ENCODE results near the gene PCNX1.

PCNX1 gene

DNA sequence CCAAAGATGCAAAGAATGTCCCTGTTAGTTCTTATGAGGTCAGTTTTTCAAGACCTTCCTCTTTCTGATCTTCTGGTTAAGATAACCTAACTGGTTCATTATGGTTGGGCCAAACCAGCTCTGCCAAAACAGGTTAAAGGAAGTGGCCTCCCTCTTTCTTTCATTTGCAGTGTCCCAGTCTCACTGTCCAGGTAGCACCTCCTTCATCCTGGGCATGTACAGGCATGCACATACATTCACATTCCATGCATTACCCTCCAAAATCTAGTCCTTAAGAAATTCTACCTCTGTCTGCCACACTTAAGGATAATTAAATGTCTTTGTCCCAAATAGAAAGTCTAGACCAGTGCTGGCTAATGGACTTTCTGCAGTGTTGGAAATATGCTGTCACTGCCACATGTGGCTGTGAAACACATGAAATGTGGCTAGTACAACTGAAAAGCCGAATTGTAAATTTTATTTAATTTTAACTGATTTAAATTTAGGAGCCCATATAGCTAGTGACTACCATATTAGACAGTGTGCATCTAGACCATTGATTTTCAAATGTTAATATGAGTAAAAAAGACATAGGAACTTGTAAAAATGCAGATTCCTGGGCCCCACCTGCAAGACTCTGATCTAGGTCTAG lies 169.3 kb downstream of the PCNX1 start:
- ATAC-seq (ENCODE audit: low read depth), result peak; percentile 60; the same call in 2 of the 3 replicates
- H3K9me3 ChIP-seq (ENCODE audit: severe bottlenecking), result peaks cover 10% of the 10 kb centered on the region
- H3K36me3 ChIP-seq (ENCODE audit: low read depth), result peaks cover 75% of the 10 kb centered on the region
- H3K4me1 ChIP-seq (ENCODE audit: insufficient read depth, poor library complexity, severe bottlenecking), result peaks cover 9% of the 10 kb centered on the region
- no peak overlapping the region for H3K4me3 ChIP-seq (ENCODE audit: severe bottlenecking)
- TF ChIP-seq, protein P1, sequence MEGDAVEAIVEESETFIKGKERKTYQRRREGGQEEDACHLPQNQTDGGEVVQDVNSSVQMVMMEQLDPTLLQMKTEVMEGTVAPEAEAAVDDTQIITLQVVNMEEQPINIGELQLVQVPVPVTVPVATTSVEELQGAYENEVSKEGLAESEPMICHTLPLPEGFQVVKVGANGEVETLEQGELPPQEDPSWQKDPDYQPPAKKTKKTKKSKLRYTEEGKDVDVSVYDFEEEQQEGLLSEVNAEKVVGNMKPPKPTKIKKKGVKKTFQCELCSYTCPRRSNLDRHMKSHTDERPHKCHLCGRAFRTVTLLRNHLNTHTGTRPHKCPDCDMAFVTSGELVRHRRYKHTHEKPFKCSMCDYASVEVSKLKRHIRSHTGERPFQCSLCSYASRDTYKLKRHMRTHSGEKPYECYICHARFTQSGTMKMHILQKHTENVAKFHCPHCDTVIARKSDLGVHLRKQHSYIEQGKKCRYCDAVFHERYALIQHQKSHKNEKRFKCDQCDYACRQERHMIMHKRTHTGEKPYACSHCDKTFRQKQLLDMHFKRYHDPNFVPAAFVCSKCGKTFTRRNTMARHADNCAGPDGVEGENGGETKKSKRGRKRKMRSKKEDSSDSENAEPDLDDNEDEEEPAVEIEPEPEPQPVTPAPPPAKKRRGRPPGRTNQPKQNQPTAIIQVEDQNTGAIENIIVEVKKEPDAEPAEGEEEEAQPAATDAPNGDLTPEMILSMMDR (IDR thresholded peaks at IDR 0.05; ENCODE audit: poor library complexity, severe bottlenecking), result no peak
- no peak for DNase-seq (ENCODE audit: low spot score)
- no peaks in the 10 kb centered on the region for H3K27me3 ChIP-seq (ENCODE audit: insufficient read depth, poor library complexity, severe bottlenecking)
- H3K27ac ChIP-seq (ENCODE audit: poor library complexity, severe bottlenecking), result peak overlapping the region; percentile 8

DNA sequence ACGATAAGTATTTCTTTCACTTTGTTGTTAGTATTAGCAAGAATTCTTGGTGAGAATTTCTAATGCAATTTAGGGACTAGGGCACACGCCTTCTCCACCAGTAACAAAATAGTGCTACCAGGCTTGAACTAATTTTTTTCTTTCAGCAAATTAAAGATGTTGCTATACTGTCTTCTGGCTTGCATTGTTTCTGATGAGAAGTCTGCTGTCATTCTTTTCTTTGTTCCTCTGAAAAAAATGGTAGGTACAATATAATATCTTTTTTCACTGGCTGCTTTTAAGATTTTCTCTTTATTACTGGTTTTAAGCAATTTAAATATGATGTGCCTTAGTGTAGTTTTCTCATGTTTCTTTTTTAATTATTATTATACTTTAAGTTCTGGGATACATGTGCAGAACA lies 171.2 kb downstream of the PCNX1 start:
- H3K27me3 ChIP-seq (ENCODE audit: insufficient read depth, poor library complexity, severe bottlenecking), result no peaks in the 10 kb centered on the region
- TF ChIP-seq, protein P1 (IDR thresholded peaks at IDR 0.05; ENCODE audit: poor library complexity, severe bottlenecking), result no peak
- DNase-seq (ENCODE audit: low spot score) (no peak), ATAC-seq (ENCODE audit: low read depth) (no peak)
- H3K9me3 ChIP-seq (ENCODE audit: severe bottlenecking), result peaks cover 10% of the 10 kb centered on the region
- H3K36me3 ChIP-seq (ENCODE audit: low read depth), result peaks cover 56% of the 10 kb centered on the region
- H3K27ac ChIP-seq (ENCODE audit: poor library complexity, severe bottlenecking), result no peak overlapping the region
- no peak overlapping the region for H3K4me3 ChIP-seq (ENCODE audit: severe bottlenecking)
- H3K4me1 ChIP-seq (ENCODE audit: insufficient read depth, poor library complexity, severe bottlenecking), result peaks cover 9% of the 10 kb centered on the region

GRCh38 chr14:71086567-71086966 lies 179.3 kb downstream of the PCNX1 start:
- TF ChIP-seq, protein P1 (IDR thresholded peaks at IDR 0.05; ENCODE audit: poor library complexity, severe bottlenecking), result no peak
- DNase-seq (ENCODE audit: low spot score) (no peak), ATAC-seq (ENCODE audit: low read depth) (no peak)
- Histone ChIP-seq H3K4me1 (ENCODE audit: insufficient read depth, poor library complexity, severe bottlenecking) (no peaks in the 10 kb centered on the region), H3K27me3 (ENCODE audit: insufficient read depth, poor library complexity, severe bottlenecking) (no peaks in the 10 kb centered on the region), H3K9me3 (ENCODE audit: severe bottlenecking) (no peaks in the 10 kb centered on the region), H3K36me3 (ENCODE audit: low read depth) (peaks cover 51% of the 10 kb centered on the region), H3K4me3 (ENCODE audit: severe bottlenecking) (no peak overlapping the region), H3K27ac (ENCODE audit: poor library complexity, severe bottlenecking) (no peak overlapping the region)

DNA sequence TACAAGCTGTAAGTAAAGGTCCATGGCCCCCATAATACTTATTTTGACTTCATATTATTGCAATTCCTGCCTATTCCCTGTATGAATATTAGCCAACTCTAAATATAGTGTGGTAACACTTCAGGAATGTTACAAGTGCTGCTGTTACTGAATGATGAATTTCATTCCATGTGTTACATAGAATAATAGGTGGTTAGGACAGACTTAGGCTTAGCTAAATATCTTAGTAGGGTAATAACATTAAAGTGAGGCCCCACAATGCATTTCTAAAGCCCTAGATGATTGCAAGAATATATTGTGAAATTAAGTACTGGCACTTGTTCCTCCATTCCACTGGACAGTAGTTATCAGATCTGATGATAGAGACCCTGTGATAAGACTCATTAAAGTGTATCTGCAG lies 182.7 kb downstream of the PCNX1 start:
- Histone ChIP-seq H3K27ac (ENCODE audit: poor library complexity, severe bottlenecking) (no peak overlapping the region), H3K4me1 (ENCODE audit: insufficient read depth, poor library complexity, severe bottlenecking) (no peaks in the 10 kb centered on the region), H3K9me3 (ENCODE audit: severe bottlenecking) (no peaks in the 10 kb centered on the region), H3K36me3 (ENCODE audit: low read depth) (peaks cover 63% of the 10 kb centered on the region), H3K4me3 (ENCODE audit: severe bottlenecking) (no peak overlapping the region), H3K27me3 (ENCODE audit: insufficient read depth, poor library complexity, severe bottlenecking) (no peaks in the 10 kb centered on the region)
- ATAC-seq (ENCODE audit: low read depth), result peak; percentile 64; the same call in 2 of the 3 replicates
- TF ChIP-seq, protein P1 (IDR thresholded peaks at IDR 0.05; ENCODE audit: poor library complexity, severe bottlenecking), result no peak
- DNase-seq (ENCODE audit: low spot score), result no peak

DNA sequence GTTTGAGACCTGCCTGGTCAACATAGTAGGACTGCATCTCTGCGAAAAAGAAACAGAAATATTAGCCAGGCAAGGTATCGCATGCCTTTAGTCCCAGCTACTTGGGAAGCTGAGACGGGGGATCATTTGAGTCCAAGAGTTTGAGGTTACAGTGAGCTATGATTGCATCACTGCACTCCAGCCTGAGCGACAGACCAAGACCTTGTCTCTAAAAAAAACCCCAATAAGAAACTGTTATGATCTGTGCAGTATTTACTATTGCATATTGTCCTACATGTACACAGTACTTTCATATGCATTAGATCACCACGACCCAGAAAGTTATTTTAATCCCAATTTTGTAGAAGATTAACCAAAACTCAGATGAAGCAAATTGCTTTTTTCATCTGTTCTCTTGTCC lies 187.5 kb downstream of the PCNX1 start:
- Histone ChIP-seq H3K27me3 (ENCODE audit: insufficient read depth, poor library complexity, severe bottlenecking) (no peaks in the 10 kb centered on the region), H3K27ac (ENCODE audit: poor library complexity, severe bottlenecking) (no peak overlapping the region), H3K4me3 (ENCODE audit: severe bottlenecking) (no peak overlapping the region), H3K36me3 (ENCODE audit: low read depth) (peaks cover 41% of the 10 kb centered on the region), H3K9me3 (ENCODE audit: severe bottlenecking) (no peaks in the 10 kb centered on the region), H3K4me1 (ENCODE audit: insufficient read depth, poor library complexity, severe bottlenecking) (no peaks in the 10 kb centered on the region)
- no peak for DNase-seq (ENCODE audit: low spot score)
- ATAC-seq (ENCODE audit: low read depth), result no peak
- TF ChIP-seq, protein P1 (IDR thresholded peaks at IDR 0.05; ENCODE audit: poor library complexity, severe bottlenecking), result no peak

All from RWPE2 (cell line).